Measurements from ENCODE around the gene TMEM201. TPM values are rescaled to one million over a fixed set of nuclear protein-coding genes. Genes with fewer than 3 reads are reported as not detected.

The TMEM201 gene
- total and polyA plus RNA-seq, 9 of the 15 experiments (the other 6 are each of a cell fraction or from before 2014, with no cell fraction given), result 0.42 to 51.3 (median 7.4) TPM

DNA sequence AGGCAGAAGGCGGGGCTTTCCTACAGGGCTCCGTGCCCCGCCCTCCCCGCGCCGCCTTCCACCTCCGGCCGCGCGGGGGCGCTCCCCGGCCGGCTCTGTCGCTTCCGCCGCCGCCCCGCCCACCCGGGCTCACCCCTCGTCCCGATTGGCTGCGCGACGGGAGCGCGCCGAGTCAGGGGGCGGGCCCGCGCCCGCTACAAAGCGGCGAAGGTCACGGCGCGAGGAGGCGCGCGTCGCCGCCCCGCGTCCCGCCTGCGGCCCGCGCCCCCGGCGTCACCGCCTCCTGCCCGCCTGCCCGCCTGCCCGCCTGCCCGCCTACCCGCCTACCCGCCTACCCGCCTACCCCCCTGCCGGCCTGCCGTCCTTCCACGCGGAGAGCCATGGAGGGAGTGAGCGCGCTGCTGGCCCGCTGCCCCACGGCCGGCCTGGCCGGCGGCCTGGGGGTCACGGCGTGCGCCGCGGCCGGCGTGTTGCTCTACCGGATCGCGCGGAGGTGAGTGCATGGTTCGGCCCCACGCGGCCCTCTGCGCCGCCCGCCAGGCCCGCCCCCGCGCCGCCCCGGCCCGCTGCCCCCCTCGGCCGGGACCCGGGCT, at the start of gene TMEM201 (continued):
- no peak for TF ChIP-seq TCFL5 (CRISPR knock-in tag; conservative IDR thresholded peaks at IDR 0.05)
- TF ChIP-seq ZNF668 (CRISPR knock-in tag; IDR thresholded peaks at IDR 0.05), result no peak
- peak; percentile 48 for TF ChIP-seq ZBTB33 (CRISPR knock-in tag; IDR thresholded peaks at IDR 0.05)
- no peak for TF ChIP-seq MBD2 (IDR thresholded peaks at IDR 0.05; ENCODE audit: borderline replicate concordance, low read depth)
- TF ChIP-seq SIN3A (IDR thresholded peaks at IDR 0.05; ENCODE audit: borderline replicate concordance in 2 of 2, control insufficient read depth in 1 of 2, low read depth in 2 of 2, low read length in 2 of 2), result peak; percentile 48 to 70; a peak in 1 of 4 replicates
- TF ChIP-seq, protein P1, sequence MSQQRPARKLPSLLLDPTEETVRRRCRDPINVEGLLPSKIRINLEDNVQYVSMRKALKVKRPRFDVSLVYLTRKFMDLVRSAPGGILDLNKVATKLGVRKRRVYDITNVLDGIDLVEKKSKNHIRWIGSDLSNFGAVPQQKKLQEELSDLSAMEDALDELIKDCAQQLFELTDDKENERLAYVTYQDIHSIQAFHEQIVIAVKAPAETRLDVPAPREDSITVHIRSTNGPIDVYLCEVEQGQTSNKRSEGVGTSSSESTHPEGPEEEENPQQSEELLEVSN (IDR thresholded peaks at IDR 0.05; ENCODE audit: borderline replicate concordance in 1 of 2, extremely low read depth in 1 of 2, insufficient read depth in 1 of 2, insufficient read length in 1 of 2, low read depth in 1 of 2, low read length in 1 of 2, poor library complexity in 1 of 2, severe bottlenecking in 1 of 2), result peak; percentile 42 to 77
- peak; percentile 94 to 96 for TF ChIP-seq MAZ (CRISPR knock-in tag; conservative IDR thresholded peaks at IDR 0.05 in 1 of 2, IDR thresholded peaks at IDR 0.05 in 1 of 2)
- TF ChIP-seq HNRNPUL1 (IDR thresholded peaks at IDR 0.05; ENCODE audit: low read length), result no peak
- TF ChIP-seq ZKSCAN1 (IDR thresholded peaks at IDR 0.05; ENCODE audit: low read depth, low read length), result 0 out of 2 replicates have a peak, but pooled peaks have one; percentile 27
- TF ChIP-seq SOX6 (IDR thresholded peaks at IDR 0.05), result no peak
- no peak for TF ChIP-seq MEF2A (IDR thresholded peaks at IDR 0.05; ENCODE audit: control insufficient read depth, low read depth, low read length)
- no peak; the same call in 1 of the 2 replicates for TF ChIP-seq NR2C2 (CRISPR knock-in tag; IDR thresholded peaks at IDR 0.05)
- peak; percentile 95 for TF ChIP-seq NR2C2 (tag; IDR thresholded peaks at IDR 0.05)
- no peak for TF ChIP-seq TEAD4 (IDR thresholded peaks at IDR 0.05; ENCODE audit: low read length)
- no peak for TF ChIP-seq TEAD4 (CRISPR knock-in tag; IDR thresholded peaks at IDR 0.05; ENCODE audit: borderline replicate concordance)
- TF ChIP-seq, protein P2, sequence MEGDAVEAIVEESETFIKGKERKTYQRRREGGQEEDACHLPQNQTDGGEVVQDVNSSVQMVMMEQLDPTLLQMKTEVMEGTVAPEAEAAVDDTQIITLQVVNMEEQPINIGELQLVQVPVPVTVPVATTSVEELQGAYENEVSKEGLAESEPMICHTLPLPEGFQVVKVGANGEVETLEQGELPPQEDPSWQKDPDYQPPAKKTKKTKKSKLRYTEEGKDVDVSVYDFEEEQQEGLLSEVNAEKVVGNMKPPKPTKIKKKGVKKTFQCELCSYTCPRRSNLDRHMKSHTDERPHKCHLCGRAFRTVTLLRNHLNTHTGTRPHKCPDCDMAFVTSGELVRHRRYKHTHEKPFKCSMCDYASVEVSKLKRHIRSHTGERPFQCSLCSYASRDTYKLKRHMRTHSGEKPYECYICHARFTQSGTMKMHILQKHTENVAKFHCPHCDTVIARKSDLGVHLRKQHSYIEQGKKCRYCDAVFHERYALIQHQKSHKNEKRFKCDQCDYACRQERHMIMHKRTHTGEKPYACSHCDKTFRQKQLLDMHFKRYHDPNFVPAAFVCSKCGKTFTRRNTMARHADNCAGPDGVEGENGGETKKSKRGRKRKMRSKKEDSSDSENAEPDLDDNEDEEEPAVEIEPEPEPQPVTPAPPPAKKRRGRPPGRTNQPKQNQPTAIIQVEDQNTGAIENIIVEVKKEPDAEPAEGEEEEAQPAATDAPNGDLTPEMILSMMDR (IDR thresholded peaks at IDR 0.05 in 2 of 3, conservative IDR thresholded peaks at IDR 0.05 in 1 of 3; ENCODE audit: insufficient read depth in 2 of 3, low read depth in 1 of 3, low read length in 3 of 3), result peak; percentile 69 to 91 (median 89)
- no peak for TF ChIP-seq ZBTB2 (IDR thresholded peaks at IDR 0.05)
- TF ChIP-seq, protein P3, sequence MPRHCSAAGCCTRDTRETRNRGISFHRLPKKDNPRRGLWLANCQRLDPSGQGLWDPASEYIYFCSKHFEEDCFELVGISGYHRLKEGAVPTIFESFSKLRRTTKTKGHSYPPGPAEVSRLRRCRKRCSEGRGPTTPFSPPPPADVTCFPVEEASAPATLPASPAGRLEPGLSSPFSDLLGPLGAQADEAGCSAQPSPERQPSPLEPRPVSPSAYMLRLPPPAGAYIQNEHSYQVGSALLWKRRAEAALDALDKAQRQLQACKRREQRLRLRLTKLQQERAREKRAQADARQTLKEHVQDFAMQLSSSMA (CRISPR knock-in tag; IDR thresholded peaks at IDR 0.05), result no peak
- TF ChIP-seq FOXK1 (CRISPR knock-in tag; IDR thresholded peaks at IDR 0.05; ENCODE audit: borderline replicate concordance), result no peak
- no peak for TF ChIP-seq ZNF780A (CRISPR knock-in tag; IDR thresholded peaks at IDR 0.05)
- TF ChIP-seq LCOR (CRISPR knock-in tag; IDR thresholded peaks at IDR 0.05), result no peak

Data from K562 (cell line).